ENCODE measurements around the gene PSRC1.

PSRC1 gene

DNA sequence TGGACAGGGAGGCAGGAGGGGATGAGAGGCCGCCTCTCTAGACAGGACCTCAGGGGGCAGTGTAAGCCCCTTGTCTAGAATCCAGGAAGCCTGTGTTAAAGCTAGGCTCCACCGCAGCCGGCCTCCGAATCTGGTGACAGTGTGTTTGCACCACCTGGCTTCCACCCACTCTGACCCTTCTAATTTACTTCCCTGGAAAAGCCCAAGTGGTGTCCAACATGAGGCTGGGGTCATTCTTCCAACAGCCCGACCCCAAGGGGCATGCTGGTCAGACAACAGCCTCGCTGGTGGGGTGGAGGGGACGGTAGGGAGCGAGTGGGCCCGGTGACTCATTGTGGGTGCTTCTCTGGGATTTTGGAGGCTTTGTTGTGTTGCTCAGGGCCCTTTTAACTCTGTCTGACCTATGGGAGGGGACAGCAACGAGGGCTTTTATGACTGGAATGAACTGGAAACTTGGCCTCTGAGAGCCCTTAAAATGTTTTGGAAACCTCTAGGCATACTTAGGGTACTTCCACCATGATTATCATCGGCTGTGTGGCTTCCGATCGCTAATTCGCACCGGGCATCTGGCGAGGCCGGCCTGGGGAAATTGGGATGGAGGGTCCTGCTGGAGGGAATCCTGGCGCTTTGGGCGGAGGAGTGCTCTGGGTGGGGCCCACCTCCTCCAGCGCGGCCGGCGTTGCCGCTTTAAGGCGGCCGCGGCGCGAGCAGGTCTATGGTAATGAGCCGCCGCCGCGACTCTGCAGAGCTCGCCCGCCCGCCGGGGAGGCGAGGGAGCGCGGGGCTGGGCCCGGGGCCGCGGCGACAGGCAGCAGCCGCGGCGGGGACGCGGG is 33.9 kb downstream of the PSRC1 start, which contains the start of gene CELSR2:
TSS of gene CELSR2 (plus strand) at position 743 of the 833 bp plus-strand sequence. CDS start 541 bp downstream, outside the sequence.
- H3K4me1 ChIP-seq (ENCODE audit: control insufficient read depth, insufficient read depth, low read length) = peaks cover 23% of the 10 kb centered on the region

DNA sequence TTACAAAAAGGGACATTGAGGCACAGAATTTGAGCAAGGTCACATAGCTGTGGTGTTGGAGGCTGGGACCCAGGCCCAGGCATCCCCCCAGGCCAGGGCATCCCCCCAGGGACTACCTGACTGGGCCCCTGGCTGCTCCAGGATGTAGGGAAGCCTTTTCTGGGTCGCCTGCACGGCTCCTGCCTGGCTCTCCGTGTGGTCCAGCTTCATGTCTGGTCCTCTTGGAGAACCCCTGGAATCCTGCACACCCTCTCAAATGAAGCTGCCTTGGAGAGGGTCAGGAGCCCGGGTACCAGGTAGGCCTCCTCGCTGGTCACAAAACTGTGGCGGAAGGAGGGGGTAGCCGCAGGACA is 34.5 kb downstream of the PSRC1 start:
- Histone ChIP-seq H3K4me3 (ENCODE audit: low read depth, low read length) (no peak overlapping the region), H3K9me3 (ENCODE audit: control insufficient read depth, insufficient read depth, low read depth, low read length) (no peaks in the 10 kb centered on the region), H3K9ac (ENCODE audit: low read length) (no peak overlapping the region), H3K36me3 (ENCODE audit: control insufficient read depth, insufficient read depth, low read length) (no peaks in the 10 kb centered on the region), H3K27me3 (ENCODE audit: control insufficient read depth, insufficient read depth, low read length) (peaks cover 41% of the 10 kb centered on the region), H3K4me1 (ENCODE audit: control insufficient read depth, insufficient read depth, low read length) (peaks cover 17% of the 10 kb centered on the region), H3K27ac (ENCODE audit: low read depth, low read length) (no peak overlapping the region)

More for the DNA sequence above, 33.9 kb downstream of the PSRC1 start, which contains the start of gene CELSR2:
- Histone ChIP-seq H3K27me3 (ENCODE audit: control insufficient read depth, insufficient read depth, low read length) (peaks cover 41% of the 10 kb centered on the region), H3K9me3 (ENCODE audit: control insufficient read depth, insufficient read depth, low read depth, low read length) (no peaks in the 10 kb centered on the region), H3K9ac (ENCODE audit: low read length) (no peak within 1 kb of the TSS), H3K36me3 (ENCODE audit: control insufficient read depth, insufficient read depth, low read length) (no peaks in the 10 kb centered on the region), H3K4me3 (ENCODE audit: low read depth, low read length) (peak within 1 kb of the TSS; percentile 57), H3K27ac (ENCODE audit: low read depth, low read length) (no peak within 1 kb of the TSS)

DNA sequence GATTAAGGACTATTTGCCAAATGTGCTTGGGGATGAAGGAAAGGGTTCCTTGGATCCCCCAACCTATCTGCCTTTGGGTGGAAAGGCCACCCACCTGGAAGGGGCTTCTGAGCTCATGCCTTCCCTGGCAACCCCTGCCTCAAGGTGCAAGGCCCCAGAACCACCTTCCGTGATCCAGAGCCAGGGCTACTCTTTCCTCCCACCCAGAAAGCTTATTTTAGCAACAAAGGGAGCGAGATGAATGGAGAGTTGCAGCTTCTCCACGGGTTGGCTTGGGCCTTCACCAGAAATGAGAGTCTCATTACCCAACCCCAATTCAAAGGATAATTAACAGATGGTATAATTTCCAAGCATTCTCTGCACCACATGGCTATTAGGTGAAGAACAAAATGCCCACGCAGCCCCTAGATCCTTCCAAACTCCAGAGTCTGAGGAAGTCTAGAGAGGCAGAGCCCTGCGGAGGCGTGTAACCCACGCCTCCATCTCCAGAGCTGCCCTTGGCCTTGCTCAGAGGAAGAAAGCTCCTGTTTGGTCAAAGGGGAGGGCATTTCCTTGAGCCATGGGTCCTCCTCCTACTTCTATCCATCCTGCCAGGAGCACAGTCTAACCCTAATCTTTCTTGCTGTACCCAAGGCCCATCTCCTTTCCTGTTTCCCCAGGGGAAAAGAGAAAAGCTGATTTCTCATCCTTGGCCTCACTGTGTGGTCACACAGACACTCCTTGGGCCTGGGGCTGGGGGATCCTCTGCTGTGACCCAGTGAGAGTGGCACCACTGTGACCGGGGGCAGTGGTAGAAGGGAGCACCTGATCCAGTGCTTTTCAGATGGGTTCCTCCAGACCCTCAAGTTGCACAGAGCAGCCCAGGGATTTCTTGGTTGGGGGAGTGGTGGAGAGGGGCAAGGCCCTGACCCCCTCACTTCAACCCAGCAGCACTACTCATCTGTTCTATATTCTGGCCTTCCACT is 35.3 kb downstream of the PSRC1 start:
- Histone ChIP-seq H3K4me3 (ENCODE audit: low read depth, low read length) (no peak overlapping the region), H3K27ac (ENCODE audit: low read depth, low read length) (no peak overlapping the region), H3K27me3 (ENCODE audit: control insufficient read depth, insufficient read depth, low read length) (peaks cover 41% of the 10 kb centered on the region)

DNA sequence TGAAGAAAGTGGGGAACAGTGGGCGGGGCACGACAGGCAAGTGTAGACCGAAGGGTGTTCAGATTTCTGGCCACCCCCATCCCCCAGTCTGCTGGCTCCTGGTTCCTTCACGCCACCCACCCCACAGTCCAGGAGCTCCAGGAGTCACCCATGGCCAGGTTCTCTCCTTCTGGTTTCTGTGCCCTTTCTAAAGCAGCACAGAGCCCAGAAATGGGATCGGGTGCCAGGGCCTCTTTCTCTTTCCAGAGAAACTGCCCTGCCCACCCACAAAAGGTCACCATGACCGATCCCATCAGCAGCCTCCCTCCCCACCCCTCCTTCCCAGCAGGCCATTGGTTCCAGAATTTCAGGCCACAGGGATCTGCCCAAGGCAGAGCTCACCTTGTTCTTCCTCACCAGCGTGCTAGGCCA is 36.8 kb downstream of the PSRC1 start:
- Histone ChIP-seq H3K27me3 (ENCODE audit: control insufficient read depth, insufficient read depth, low read length) (peaks cover 28% of the 10 kb centered on the region), H3K27ac (ENCODE audit: low read depth, low read length) (no peak overlapping the region), H3K4me3 (ENCODE audit: low read depth, low read length) (no peak overlapping the region), H3K36me3 (ENCODE audit: control insufficient read depth, insufficient read depth, low read length) (no peaks in the 10 kb centered on the region), H3K4me1 (ENCODE audit: control insufficient read depth, insufficient read depth, low read length) (peaks cover 28% of the 10 kb centered on the region), H3K9ac (ENCODE audit: low read length) (no peak overlapping the region), H3K9me3 (ENCODE audit: control insufficient read depth, insufficient read depth, low read depth, low read length) (no peaks in the 10 kb centered on the region)

More for the DNA sequence above, 35.3 kb downstream of the PSRC1 start:
- Histone ChIP-seq H3K9ac (ENCODE audit: low read length) (no peak overlapping the region), H3K36me3 (ENCODE audit: control insufficient read depth, insufficient read depth, low read length) (no peaks in the 10 kb centered on the region), H3K9me3 (ENCODE audit: control insufficient read depth, insufficient read depth, low read depth, low read length) (no peaks in the 10 kb centered on the region), H3K4me1 (ENCODE audit: control insufficient read depth, insufficient read depth, low read length) (peaks cover 13% of the 10 kb centered on the region)

DNA sequence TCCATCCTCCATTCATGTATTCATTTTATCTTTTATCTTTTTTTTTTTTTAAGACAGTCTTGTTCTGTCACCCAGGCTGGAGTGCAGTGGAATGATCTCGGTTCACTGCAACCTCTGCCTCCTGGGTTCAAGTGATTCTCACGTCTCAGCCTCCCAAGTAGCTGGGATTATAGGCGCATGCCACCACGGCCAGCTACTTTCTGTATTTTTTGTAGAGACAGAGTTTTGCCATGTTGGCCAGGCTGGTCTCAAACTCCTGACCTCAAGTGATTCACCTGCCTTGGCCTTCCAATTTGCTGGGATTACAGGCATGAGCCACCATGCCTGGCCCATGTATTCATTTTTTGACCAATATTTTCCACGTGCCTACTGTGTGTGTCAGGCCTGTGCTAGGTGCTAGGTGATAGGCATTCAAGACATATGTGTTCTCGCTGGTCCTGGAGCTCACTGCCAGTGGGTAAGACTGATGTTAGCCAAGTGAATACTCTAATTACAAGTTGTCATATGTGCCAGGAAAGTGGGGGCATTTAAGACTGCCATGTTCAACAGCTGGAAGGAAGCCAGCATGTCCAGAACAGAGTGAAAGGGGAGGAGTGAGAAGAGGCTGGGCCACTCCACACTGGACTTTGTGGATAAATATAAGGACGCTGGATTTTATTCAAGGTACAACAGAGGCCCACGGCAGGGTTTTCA is 38.9 kb downstream of the PSRC1 start:
- H3K27me3 ChIP-seq (ENCODE audit: control insufficient read depth, insufficient read depth, low read length) = peaks cover 15% of the 10 kb centered on the region
- peaks cover 3% of the 10 kb centered on the region for H3K36me3 ChIP-seq (ENCODE audit: control insufficient read depth, insufficient read depth, low read length)
- no peak overlapping the region for H3K9ac ChIP-seq (ENCODE audit: low read length)
- no peaks in the 10 kb centered on the region for H3K9me3 ChIP-seq (ENCODE audit: control insufficient read depth, insufficient read depth, low read depth, low read length)
- no peak overlapping the region for H3K4me3 ChIP-seq (ENCODE audit: low read depth, low read length)
- H3K4me1 ChIP-seq (ENCODE audit: control insufficient read depth, insufficient read depth, low read length) = peaks cover 42% of the 10 kb centered on the region
- no peak overlapping the region for H3K27ac ChIP-seq (ENCODE audit: low read depth, low read length)

DNA sequence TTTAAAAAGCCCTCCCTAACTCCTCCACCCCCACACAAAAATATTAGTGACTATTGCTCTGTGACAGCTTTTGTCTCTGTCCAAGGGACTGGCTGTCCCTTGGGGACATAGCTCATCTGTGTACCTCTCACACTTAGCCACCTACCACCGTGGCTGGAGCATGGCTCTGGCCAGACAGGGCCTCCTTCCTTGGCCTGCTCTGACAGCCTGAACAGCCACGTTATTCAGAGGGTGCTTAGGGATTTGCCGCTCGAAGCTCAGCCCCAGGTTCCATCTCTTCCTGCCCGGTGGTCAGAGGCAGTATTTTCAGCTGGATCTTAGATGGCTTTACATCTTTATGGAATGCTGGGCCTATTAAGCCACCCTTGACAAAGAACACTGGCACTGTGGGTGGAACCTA is 39.7 kb downstream of the PSRC1 start:
- H3K36me3 ChIP-seq (ENCODE audit: control insufficient read depth, insufficient read depth, low read length) = peaks cover 11% of the 10 kb centered on the region
- no peak overlapping the region for H3K4me3 ChIP-seq (ENCODE audit: low read depth, low read length)
- no peaks in the 10 kb centered on the region for H3K9me3 ChIP-seq (ENCODE audit: control insufficient read depth, insufficient read depth, low read depth, low read length)
- no peak overlapping the region for H3K27ac ChIP-seq (ENCODE audit: low read depth, low read length)
- H3K27me3 ChIP-seq (ENCODE audit: control insufficient read depth, insufficient read depth, low read length) = peaks cover 10% of the 10 kb centered on the region
- peaks cover 41% of the 10 kb centered on the region for H3K4me1 ChIP-seq (ENCODE audit: control insufficient read depth, insufficient read depth, low read length)
- H3K9ac ChIP-seq (ENCODE audit: low read length) = no peak overlapping the region

DNA sequence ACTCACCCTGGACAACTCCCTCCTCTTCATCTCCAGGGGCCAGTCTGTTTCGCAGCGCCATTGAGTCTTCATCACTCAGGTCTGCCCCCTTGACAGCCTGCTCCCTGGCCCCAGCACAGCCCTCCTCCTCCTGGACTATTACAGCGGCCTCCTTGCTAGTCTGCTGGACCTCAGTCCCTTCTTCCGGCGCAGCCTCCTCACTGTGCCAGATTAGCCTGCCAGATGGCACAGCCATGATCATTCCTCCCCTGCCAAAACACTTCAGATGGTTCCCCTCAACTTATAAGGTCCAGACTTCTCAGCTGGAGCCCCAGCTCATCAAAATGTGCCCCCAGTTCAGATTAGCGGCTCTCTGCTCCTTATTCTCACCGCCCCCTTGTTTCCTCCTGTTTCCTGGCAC is 40.6 kb downstream of the PSRC1 start:
- Histone ChIP-seq H3K4me1 (ENCODE audit: control insufficient read depth, insufficient read depth, low read length) (peaks cover 41% of the 10 kb centered on the region), H3K9ac (ENCODE audit: low read length) (no peak overlapping the region), H3K27ac (ENCODE audit: low read depth, low read length) (no peak overlapping the region), H3K9me3 (ENCODE audit: control insufficient read depth, insufficient read depth, low read depth, low read length) (no peaks in the 10 kb centered on the region), H3K36me3 (ENCODE audit: control insufficient read depth, insufficient read depth, low read length) (peaks cover 19% of the 10 kb centered on the region), H3K27me3 (ENCODE audit: control insufficient read depth, insufficient read depth, low read length) (peaks cover 2% of the 10 kb centered on the region; the same call in 1 of the 2 replicates), H3K4me3 (ENCODE audit: low read depth, low read length) (no peak overlapping the region)

DNA sequence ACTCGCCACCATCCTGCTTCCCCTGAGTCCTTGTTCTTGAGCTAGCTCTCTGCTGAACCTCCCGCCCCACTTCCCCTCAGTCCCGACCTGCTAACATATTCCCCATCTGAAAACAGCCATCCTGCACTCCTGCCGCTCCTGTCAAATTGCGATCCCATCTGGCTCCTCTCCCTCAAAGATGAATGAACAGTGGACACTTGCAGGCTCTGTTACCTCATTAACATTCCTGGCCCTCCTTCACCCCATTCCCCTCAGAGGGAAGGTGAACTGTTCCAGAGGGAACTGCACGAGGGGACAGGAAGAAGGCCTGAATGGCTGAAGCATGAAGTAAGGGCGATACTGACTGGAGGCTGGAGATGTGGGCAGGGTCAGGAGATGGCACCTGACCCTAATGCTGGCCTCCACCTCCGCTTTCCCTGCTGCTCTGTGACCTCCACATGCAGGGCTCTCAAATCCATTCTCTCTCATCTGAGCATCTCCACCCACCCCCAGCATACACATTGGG is 41.1 kb downstream of the PSRC1 start:
- Histone ChIP-seq H3K9ac (ENCODE audit: low read length) (no peak overlapping the region), H3K36me3 (ENCODE audit: control insufficient read depth, insufficient read depth, low read length) (peaks cover 24% of the 10 kb centered on the region), H3K4me1 (ENCODE audit: control insufficient read depth, insufficient read depth, low read length) (peaks cover 41% of the 10 kb centered on the region), H3K27ac (ENCODE audit: low read depth, low read length) (no peak overlapping the region), H3K9me3 (ENCODE audit: control insufficient read depth, insufficient read depth, low read depth, low read length) (no peaks in the 10 kb centered on the region), H3K4me3 (ENCODE audit: low read depth, low read length) (no peak overlapping the region), H3K27me3 (ENCODE audit: control insufficient read depth, insufficient read depth, low read length) (no peaks in the 10 kb centered on the region; the same call in 1 of the 2 replicates)

DNA sequence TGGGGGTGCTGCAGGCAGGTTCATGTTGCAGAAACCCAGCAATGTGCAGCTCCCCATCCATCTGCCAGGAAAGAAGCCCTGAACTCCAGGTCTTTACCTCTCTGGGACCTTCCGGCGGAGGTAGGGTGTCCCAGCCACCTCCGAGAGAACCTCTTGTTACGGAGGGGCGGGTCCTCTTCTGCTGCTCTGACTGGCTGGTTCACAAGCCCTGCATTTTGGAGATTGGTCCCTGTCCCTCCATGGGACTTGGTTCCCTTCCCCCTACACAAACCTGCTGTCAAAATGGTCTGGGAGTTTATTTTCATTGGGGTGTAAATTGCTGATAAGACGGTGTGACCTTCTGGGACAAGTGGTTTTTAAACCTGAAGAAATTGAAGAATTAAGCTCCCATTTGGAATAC is 41.6 kb downstream of the PSRC1 start:
- peaks cover 41% of the 10 kb centered on the region for H3K4me1 ChIP-seq (ENCODE audit: control insufficient read depth, insufficient read depth, low read length)
- H3K9me3 ChIP-seq (ENCODE audit: control insufficient read depth, insufficient read depth, low read depth, low read length) = no peaks in the 10 kb centered on the region
- H3K4me3 ChIP-seq (ENCODE audit: low read depth, low read length) = no peak overlapping the region
- H3K27ac ChIP-seq (ENCODE audit: low read depth, low read length) = no peak overlapping the region
- H3K36me3 ChIP-seq (ENCODE audit: control insufficient read depth, insufficient read depth, low read length) = peaks cover 29% of the 10 kb centered on the region
- no peaks in the 10 kb centered on the region for H3K27me3 ChIP-seq (ENCODE audit: control insufficient read depth, insufficient read depth, low read length)
- no peak overlapping the region for H3K9ac ChIP-seq (ENCODE audit: low read length)

Measured in HUES6 (cell line).